GM23338 (cell line): Measurements from ENCODE around the gene WDR38. TPM values are rescaled to one million over a fixed set of nuclear protein-coding genes. Genes with fewer than 3 reads are reported as not detected.
A peak's percentile ranks its signal among the peaks of the same experiment; 100 is the strongest.

ENCODE experiments used
- ATAC-seq: fragments of 200-7000 bp; cut with Tn5 transposase; 3 replicates; pipeline ENCODE4 v1.9.1; 2020
- DNase-seq: peaks from one replicate; pipeline ENCODE4 v3.0.0-alpha.2; 2015; ENCODE audit warnings: low spot score
- H2AFZ ChIP-seq: fragments of 200-600 bp; sonication (generic); 2 replicates; pipeline ENCODE4 v1.8.0; 2016; ENCODE audit warnings: antibody characterized with exemption, mild to moderate bottlenecking, moderate library complexity
- H3F3A ChIP-seq: fragments of 200-600 bp; sonication (generic); replicated peaks from 2 replicates; pipeline ENCODE4 v1.8.0; 2017; ENCODE audit warnings: antibody characterized with exemption, mixed run types, low read depth
- H3K27ac ChIP-seq: fragments of 200-600 bp; sonication (generic); 2 replicates; pipeline ENCODE4 v1.6.1; 2016; ENCODE audit warnings: low read depth
- H3K27me3 ChIP-seq: fragments of 200-600 bp; sonication (generic); 2 replicates; pipeline ENCODE4 v1.8.0; 2016; ENCODE audit warnings: mild to moderate bottlenecking, mixed run types, moderate library complexity; ENCODE audit not compliant: insufficient read depth
- H3K36me3 ChIP-seq: fragments of 200-600 bp; sonication (generic); 2 replicates; pipeline ENCODE4 v1.8.0; 2016; ENCODE audit warnings: mild to moderate bottlenecking; ENCODE audit not compliant: insufficient read depth
- H3K4me1 ChIP-seq: fragments of 200-600 bp; sonication (generic); 2 replicates; pipeline ENCODE4 v1.8.0; 2016; ENCODE audit warnings: mild to moderate bottlenecking, moderate library complexity; ENCODE audit not compliant: insufficient read depth
- H3K4me2 ChIP-seq: fragments of 200-600 bp; sonication (generic); 2 replicates; pipeline ENCODE4 v1.7.1; 2017; ENCODE audit warnings: mixed run types
- H3K4me3 ChIP-seq: fragments of 200-600 bp; sonication (generic); 2 replicates; pipeline ENCODE4 v1.6.1; 2016; ENCODE audit warnings: mixed run types
- H3K79me2 ChIP-seq: fragments of 200-600 bp; sonication (generic); replicated peaks from 2 replicates; pipeline ENCODE4 v1.8.0; 2017; ENCODE audit warnings: mild to moderate bottlenecking; ENCODE audit not compliant: insufficient read depth
- H3K9me2 ChIP-seq: fragments of 200-600 bp; sonication (generic); 2 replicates; pipeline ENCODE4 v1.8.0; 2017; ENCODE audit not compliant: insufficient read depth
- H4K20me1 ChIP-seq: fragments of 200-600 bp; sonication (generic); replicated peaks from 2 replicates; pipeline ENCODE4 v1.8.0; 2017; ENCODE audit warnings: mild to moderate bottlenecking; ENCODE audit not compliant: insufficient read depth
- H3K27ac Mint-ChIP-seq: 2 replicates; pipeline ENCODE4 v1.8.0; 2020; ENCODE audit warnings: inconsistent platforms, mild to moderate bottlenecking, moderate library complexity, mixed read lengths
- H3K27me3 Mint-ChIP-seq: 3 replicates; pipeline ENCODE4 v1.8.0; 2022; ENCODE audit warnings: low read depth, mild to moderate bottlenecking, moderate library complexity, mixed read lengths, inconsistent platforms; ENCODE audit not compliant: insufficient read depth, poor library complexity
- H3K36me3 Mint-ChIP-seq: 3 replicates; pipeline ENCODE4 v1.8.0; 2021; ENCODE audit warnings: low read depth, mild to moderate bottlenecking, inconsistent platforms, moderate library complexity, mixed read lengths
- H3K4me1 Mint-ChIP-seq: 3 replicates; pipeline ENCODE4 v1.8.0; 2020; ENCODE audit warnings: mild to moderate bottlenecking, inconsistent platforms, mixed read lengths
- H3K4me3 Mint-ChIP-seq: 3 replicates; pipeline ENCODE4 v1.8.0; 2021; ENCODE audit warnings: moderate library complexity, mild to moderate bottlenecking, inconsistent platforms, mixed read lengths
- H3K9me3 Mint-ChIP-seq: 3 replicates; pipeline ENCODE4 v1.8.0; 2020; ENCODE audit warnings: moderate library complexity, mild to moderate bottlenecking, inconsistent platforms, mixed read lengths
- CREB1 ChIP-seq: fragments of 250-450 bp; sonication (Bioruptor Pico); IDR thresholded peaks from 2 replicates; pipeline ENCODE4 v1.5.0; 2020; ENCODE audit warnings: low read depth, mild to moderate bottlenecking, moderate library complexity
- CTCF ChIP-seq, 2 experiments: fragments of 200-600 bp in 1 of 2; sonication (generic) in 1 of 2; conservative IDR thresholded peaks; 2 replicates each; pipeline versions ENCODE4 v1.5.1 to v1.6.1; 2016 to 2017; ENCODE audit warnings: antibody characterized with exemption in 2 of 2, low read depth in 2 of 2, mild to moderate bottlenecking in 2 of 2, moderate library complexity in 1 of 2
- ETS1 ChIP-seq: IDR thresholded peaks from 2 replicates; pipeline ENCODE4 v1.6.1; 2016; ENCODE audit warnings: antibody characterized with exemption
- EZH2 ChIP-seq: fragments of 200-600 bp; sonication (generic); IDR thresholded peaks from one replicate; pipeline ENCODE4 v1.8.0; 2017; ENCODE audit warnings: antibody characterized with exemption, mild to moderate bottlenecking, low read depth; ENCODE audit not compliant: unreplicated experiment
- JUNB ChIP-seq: IDR thresholded peaks from one replicate; pipeline ENCODE4 v1.6.1; 2016; ENCODE audit warnings: antibody characterized with exemption; ENCODE audit not compliant: unreplicated experiment
- NANOG ChIP-seq: IDR thresholded peaks from 2 replicates; pipeline ENCODE4 v1.6.1; 2016; ENCODE audit warnings: antibody characterized with exemption, borderline replicate concordance
- REST ChIP-seq: IDR thresholded peaks from one replicate; pipeline ENCODE4 v1.6.1; 2018; ENCODE audit warnings: antibody characterized with exemption; ENCODE audit not compliant: unreplicated experiment
- ZNF331 ChIP-seq: fragments of 250-450 bp; sonication (Bioruptor Pico); IDR thresholded peaks from 2 replicates; pipeline ENCODE4 v1.5.0; 2020; ENCODE audit warnings: low read depth, mild to moderate bottlenecking, moderate library complexity
- polyA plus RNA-seq: library from polyadenylated mRNA; unstranded; fragments of >200 nt; fragmentation: Nextera tagmentation; extraction: Ambion mirVana; gene quantifications from 2 replicates; pipeline ENCODE4 v1.2.1, GENCODE V29; 2016
- total RNA-seq: library from RNA; depleted of rRNA; stranded (reverse); fragments of >200 nt; shearing (Covaris generic); gene quantifications from 2 replicates; pipeline ENCODE4 v1.2.3, GENCODE V29; 2014

Gene WDR38
- total and polyA plus RNA-seq, 2 experiments from 2014 or later, result not detected

- peaks cover 5% of the 10 kb centered on the region; the same call in 1 of the 2 replicates for H3K36me3 ChIP-seq
- H3K36me3 Mint-ChIP-seq, result peaks cover 31% of the 10 kb centered on the region
- H3K9me3 Mint-ChIP-seq, result no peaks in the 10 kb centered on the region; the same call in 2 of the 3 replicates
- no peak overlapping the region for H3K27ac Mint-ChIP-seq
- H2AFZ ChIP-seq, result no peak overlapping the region
- H4K20me1 ChIP-seq, result peaks cover 11% of the 10 kb centered on the region; the same call in 1 of the 2 replicates
- peak overlapping the region; percentile 48 for H3K4me3 Mint-ChIP-seq
- H3K27ac ChIP-seq, result no peak overlapping the region
- H3K4me2 ChIP-seq, result peak overlapping the region; percentile 33
- H3K27me3 Mint-ChIP-seq, result peaks cover 8% of the 10 kb centered on the region
- peaks cover 50% of the 10 kb centered on the region for H3F3A ChIP-seq
- TF ChIP-seq NANOG (no peak), ETS1 (no peak), CTCF (conservative IDR thresholded peaks at IDR 0.05; ENCODE audit: low read depth in 2 of 2) (no peak), CREB1 (CRISPR knock-in tag) (0 out of 2 replicates have a peak, but pooled peaks have one; percentile 9), ZNF331 (CRISPR knock-in tag) (no peak), REST (no peak), JUNB (no peak), EZH2 (no peak)
- H3K9me2 ChIP-seq, result no peaks in the 10 kb centered on the region
- peaks cover 31% of the 10 kb centered on the region for H3K4me1 ChIP-seq
- peak overlapping the region; percentile 0; the same call in 1 of the 2 replicates for H3K4me3 ChIP-seq
- peak; percentile 85 for DNase-seq
- H3K27me3 ChIP-seq, result no peaks in the 10 kb centered on the region
- peak; percentile 82 for ATAC-seq
- H3K4me1 Mint-ChIP-seq, result peaks cover 62% of the 10 kb centered on the region
- no peaks in the 10 kb centered on the region for H3K79me2 ChIP-seq
Observed at GRCh38 chr9:124880501-124880900, 27.2 kb downstream of the WDR38 start.
